SK-N-SH (cell line): Measurements from ENCODE around the gene RGMA. TPM values are rescaled to one million over a fixed set of nuclear protein-coding genes. Genes with fewer than 3 reads are reported as not detected.

Source experiments
- CTCF ChIA-PET: fragments of 300-600, 350-600 bp; formaldehyde crosslinking; extraction: SDS; loops from one replicate; lab custom pipeline; 2021; lab: Yijun Ruan, JAX
- POLR2A ChIA-PET: fragments of 350-600 bp; sonication (Branson Sonifier 250); formaldehyde crosslinking; extraction: SDS; loops from one replicate; lab custom pipeline; 2020; ENCODE audit warnings: antibody characterized with exemption, inconsistent platforms; lab: Yijun Ruan, JAX
- DNase-seq: peaks from one replicate; pipeline ENCODE4 v3.0.0; 2012
- H2AFZ ChIP-seq: fragments of 200-600 bp; sonication (generic); 2 replicates; pipeline ENCODE4 v1.8.1; 2016; ENCODE audit warnings: antibody characterized with exemption, mild to moderate bottlenecking, low read depth
- H3F3A ChIP-seq: fragments of 200-600 bp; sonication (generic); replicated peaks from 2 replicates; pipeline ENCODE3; 2016; ENCODE audit warnings: antibody characterized with exemption, mild to moderate bottlenecking; ENCODE audit not compliant: insufficient read depth
- H3K27ac ChIP-seq, 2 experiments: fragments of 200-500 bp in 1 of 2; fragments of 200-600 bp in 1 of 2; sonication (Bioruptor generic) in 1 of 2; sonication (generic), shearing (Covaris generic) in 1 of 2; 2 replicates each; pipeline versions ENCODE4 v1.5.1 to v1.6.1; 2014 to 2016; ENCODE audit warnings: low read depth in 2 of 2, inconsistent platforms in 1 of 2, low read length in 1 of 2, mild to moderate bottlenecking in 1 of 2, mixed read lengths in 1 of 2
- H3K27me3 ChIP-seq: fragments of 200-600 bp; sonication (generic), shearing (Covaris generic); 2 replicates; pipeline ENCODE4 v1.6.1; 2016; ENCODE audit warnings: mixed run types; ENCODE audit not compliant: insufficient read depth
- H3K36me3 ChIP-seq, 2 experiments: fragments of 200-500 bp in 1 of 2; fragments of 200-600 bp in 1 of 2; sonication (Bioruptor generic) in 1 of 2; sonication (generic) in 1 of 2; replicated peaks in 1 of 2; 2 replicates each; pipeline versions ENCODE3 to v1.5.1; 2014 to 2016; ENCODE audit warnings: low read length in 1 of 2, mild to moderate bottlenecking in 1 of 2; ENCODE audit not compliant: insufficient read depth in 2 of 2, control insufficient read depth in 1 of 2
- H3K4me1 ChIP-seq, 2 experiments: fragments of 200-500 bp in 1 of 2; fragments of 200-600 bp in 1 of 2; sonication (Bioruptor generic) in 1 of 2; sonication (generic), shearing (Covaris generic) in 1 of 2; 2 replicates each; pipeline versions ENCODE4 v1.5.1 to v1.6.1; 2014 to 2016; ENCODE audit warnings: low read depth in 1 of 2, low read length in 1 of 2, mixed run types in 1 of 2; ENCODE audit not compliant: insufficient read depth in 2 of 2, control insufficient read depth in 1 of 2
- H3K4me2 ChIP-seq: fragments of 200-600 bp; sonication (generic), shearing (Covaris generic); 2 replicates; pipeline ENCODE4 v1.6.1; 2017; ENCODE audit warnings: mixed run types
- H3K4me3 ChIP-seq, 2 experiments: fragments of 200-500 bp in 1 of 2; fragments of 200-600 bp in 1 of 2; sonication (Bioruptor generic) in 1 of 2; sonication (generic), shearing (Covaris generic) in 1 of 2; 2 replicates each; pipeline versions ENCODE4 v1.5.1 to v1.8.1; 2014 to 2016; ENCODE audit warnings: low read depth in 2 of 2, inconsistent platforms in 1 of 2, low read length in 1 of 2, mild to moderate bottlenecking in 1 of 2, mixed read lengths in 1 of 2, moderate library complexity in 1 of 2
- H3K79me2 ChIP-seq: fragments of 200-600 bp; sonication (generic); 2 replicates; pipeline ENCODE4 v1.8.1; 2017; ENCODE audit warnings: mild to moderate bottlenecking; ENCODE audit not compliant: insufficient read depth
- H3K9ac ChIP-seq: fragments of 200-600 bp; sonication (generic); 2 replicates; pipeline ENCODE4 v1.6.1; 2017; ENCODE audit warnings: mixed run types
- H3K9me2 ChIP-seq: fragments of 200-600 bp; sonication (generic); 2 replicates; pipeline ENCODE4 v1.6.1; 2017; ENCODE audit warnings: mixed run types
- H3K9me3 ChIP-seq: fragments of 200-600 bp; sonication (generic); 2 replicates; pipeline ENCODE4 v1.6.1; 2017; ENCODE audit warnings: mixed run types, mild to moderate bottlenecking, moderate library complexity
- H4K20me1 ChIP-seq: fragments of 200-600 bp; sonication (generic); 2 replicates; pipeline ENCODE4 v1.6.1; 2017; ENCODE audit warnings: mild to moderate bottlenecking, mixed run types; ENCODE audit not compliant: insufficient read depth
- CHD2 ChIP-seq: fragments of 150-350 bp; IDR thresholded peaks from 2 replicates; pipeline ENCODE4 v1.6.1; 2018; ENCODE audit warnings: low read length; ENCODE audit not compliant: partially characterized antibody
- ELF1 ChIP-seq: IDR thresholded peaks from 2 replicates; pipeline ENCODE4 v1.4.0; 2012
- EP300 ChIP-seq, 2 experiments: IDR thresholded peaks; 2 replicates each; pipeline versions ENCODE4 v1.4.0 to v1.6.1; 2012; ENCODE audit warnings: borderline replicate concordance in 1 of 2, low read depth in 1 of 2, low read length in 1 of 2
- FOSL2 ChIP-seq: IDR thresholded peaks from 2 replicates; pipeline ENCODE4 v1.4.0; 2012; ENCODE audit warnings: low read depth, mild to moderate bottlenecking, moderate library complexity, borderline replicate concordance
- FOXM1 ChIP-seq: IDR thresholded peaks from 2 replicates; pipeline ENCODE4 v1.4.0; 2012; ENCODE audit warnings: low read depth, mild to moderate bottlenecking
- GABPA ChIP-seq: IDR thresholded peaks from 2 replicates; pipeline ENCODE4 v1.4.0; 2012; ENCODE audit warnings: low read depth, mild to moderate bottlenecking
- JUND ChIP-seq: IDR thresholded peaks from 2 replicates; pipeline ENCODE4 v1.4.0; 2012
- MAX ChIP-seq: IDR thresholded peaks from 2 replicates; pipeline ENCODE4 v1.4.0; 2012; ENCODE audit warnings: low read depth
- MXI1 ChIP-seq: IDR thresholded peaks from 2 replicates; pipeline ENCODE4 v1.6.1; 2012; ENCODE audit warnings: mild to moderate bottlenecking, low read depth, low read length, improper control_type of control experiment
- NFIC ChIP-seq: IDR thresholded peaks from 2 replicates; pipeline ENCODE4 v1.4.0; 2012; ENCODE audit warnings: borderline replicate concordance
- NRF1 ChIP-seq: IDR thresholded peaks from 2 replicates; pipeline ENCODE4 v1.6.1; 2012; ENCODE audit warnings: low read depth, mild to moderate bottlenecking, low read length
- POLR2AphosphoS5 ChIP-seq: IDR thresholded peaks from 2 replicates; pipeline ENCODE4 v1.6.1; 2012; ENCODE audit warnings: low read depth, low read length
- RAD21 ChIP-seq: IDR thresholded peaks from 2 replicates; pipeline ENCODE4 v1.6.1; 2012; ENCODE audit warnings: mild to moderate bottlenecking, low read length
- REST ChIP-seq: IDR thresholded peaks from 2 replicates; pipeline ENCODE4 v1.6.1; 2012; ENCODE audit warnings: mild to moderate bottlenecking, low read depth, low read length, moderate library complexity
- SMC3 ChIP-seq: IDR thresholded peaks from 2 replicates; pipeline ENCODE4 v1.6.1; 2012; ENCODE audit warnings: low read depth, low read length, improper control_type of control experiment
- USF1 ChIP-seq: IDR thresholded peaks from 2 replicates; pipeline ENCODE4 v1.4.0; 2012; ENCODE audit warnings: low read depth, borderline replicate concordance
- ZBTB33 ChIP-seq: IDR thresholded peaks from 2 replicates; pipeline ENCODE4 v1.4.0; 2012; ENCODE audit warnings: low read depth, borderline replicate concordance
- WGBS: methylation state at CpG from one replicate; pipeline ENCODE4 v1.1.6; 2017; ENCODE audit warnings: low lambda C conversion rate; 5-methylcytosine and 5-hydroxymethylcytosine counted together
- polyA plus RNA-seq, 3 experiments: library from polyadenylated mRNA; depleted of rRNA; stranded (reverse); fragments of >200 nt; gene quantifications; 2 replicates each; pipeline ENCODE4 v1.2.3, GENCODE V29; 2012

The RGMA gene
- polyA plus RNA-seq, 1 of the 3 experiments (the other 2 are of a cell fraction) = 1.5 TPM

GRCh38 chr15:93086791-93087190, 2.2 kb downstream of the RGMA start:
- no peak overlapping the region for H3K4me3 ChIP-seq
- ChIA-PET POLR2A (no interaction called here), CTCF (interaction anchor here (0.6 to 2.6 kb wide), 12 partner anchors 9 to 1033 kb away, joined by 3 to 78 read pairs (median 6); no protein-coding TSS in a partner anchor)
- no peak overlapping the region for H2AFZ ChIP-seq
- H3K27ac ChIP-seq = no peak overlapping the region
- no peak overlapping the region for H3K4me2 ChIP-seq
- H3K36me3 ChIP-seq = no peaks in the 10 kb centered on the region
- TF ChIP-seq NFIC = no peak
- TF ChIP-seq SMC3 = no peak
- no peak for TF ChIP-seq FOSL2
- no peak for TF ChIP-seq USF1
- TF ChIP-seq REST = no peak
- TF ChIP-seq FOXM1 = no peak
- TF ChIP-seq, all 33 proteins: peak for 0
- no peaks in the 10 kb centered on the region for H3K79me2 ChIP-seq
- H3K4me1 ChIP-seq = peaks cover 0 to 8% of the 10 kb centered on the region in 2 experiments; a peak in 1 of 4 replicates
- DNase-seq = no peak
- no peaks in the 10 kb centered on the region for H4K20me1 ChIP-seq
- 16% methylated on average over 2 of the region's 2 CpGs for WGBS
- peaks cover 45% of the 10 kb centered on the region; the same call in 1 of the 2 replicates for H3K27me3 ChIP-seq
- no peaks in the 10 kb centered on the region for H3K9me2 ChIP-seq
- H3F3A ChIP-seq = no peaks in the 10 kb centered on the region
- H3K9me3 ChIP-seq = no peaks in the 10 kb centered on the region
- H3K9ac ChIP-seq = no peak overlapping the region

- H3K27ac ChIP-seq = no peak overlapping the region
- no peak overlapping the region for H3K9ac ChIP-seq
- peaks cover 0 to 8% of the 10 kb centered on the region in 2 experiments; a peak in 1 of 4 replicates for H3K4me1 ChIP-seq
- DNase-seq = no peak
- H3K36me3 ChIP-seq = no peaks in the 10 kb centered on the region
- POLR2A ChIA-PET = no interaction called here
- no peak overlapping the region for H3K4me3 ChIP-seq
- H3K4me2 ChIP-seq = no peak overlapping the region
- no peaks in the 10 kb centered on the region for H3F3A ChIP-seq
- peaks cover 45% of the 10 kb centered on the region; the same call in 1 of the 2 replicates for H3K27me3 ChIP-seq
- no peaks in the 10 kb centered on the region for H4K20me1 ChIP-seq
- no peak overlapping the region for H2AFZ ChIP-seq
- H3K9me3 ChIP-seq = no peaks in the 10 kb centered on the region
- CTCF ChIA-PET = interaction anchor here (0.6 kb wide), 1 partner anchor 1034 kb away, joined by 3 read pairs; no protein-coding TSS in a partner anchor
- 52% methylated on average over 1 of the region's 1 CpG for WGBS
- no peaks in the 10 kb centered on the region for H3K9me2 ChIP-seq
- no peaks in the 10 kb centered on the region for H3K79me2 ChIP-seq
- TF ChIP-seq ZBTB33 (no peak), EP300 (IDR thresholded peaks at IDR 0.05; ENCODE audit: borderline replicate concordance in 1 of 2, low read depth in 1 of 2, low read length in 1 of 2) (no peak), FOXM1 (no peak), POLR2AphosphoS5 (no peak), MXI1 (no peak), MAX (no peak), RAD21 (no peak), GABPA (no peak), CHD2 (no peak), NFIC (no peak), JUND (no peak), REST (no peak), ELF1 (no peak), NRF1 (no peak)
Measured at GRCh38 chr15:93085692-93086091, 3.3 kb downstream of the RGMA start.
